Effector memory CD8-positive, alpha-beta T cell (primary cell): ENCODE data around the gene CCDC6.
"Not testable (repeated sequence)": the region's sequence is repeated elsewhere in the genome, so short reads cannot be mapped to it uniquely, and the experiment has no call there.

ENCODE experiments used
- ATAC-seq: fragments of 150-1000 bp; cut with Tn5 transposase; replicated peaks from 2 replicates; pipeline ENCODE4 v1.10.0; 2021; ENCODE audit warnings: mild to moderate bottlenecking, moderate library complexity
- DNase-seq, 3 experiments: peaks; one replicate each; pipeline ENCODE4 v3.0.0; 2021
- H3K27ac Mint-ChIP-seq, 2 donors: one replicate each; pipeline ENCODE4 v1.8.0; 2022; ENCODE audit warnings: mild to moderate bottlenecking in 2 of 2, mixed read lengths in 2 of 2, moderate library complexity in 2 of 2
- H3K27me3 Mint-ChIP-seq, 2 donors: one replicate each; pipeline ENCODE4 v1.8.0; 2022; ENCODE audit warnings: mixed read lengths in 2 of 2
- H3K36me3 Mint-ChIP-seq: one replicate; pipeline ENCODE4 v1.8.0; 2022; ENCODE audit warnings: mild to moderate bottlenecking, moderate library complexity, mixed read lengths; ENCODE audit not compliant: insufficient read depth
- H3K4me1 Mint-ChIP-seq, 2 donors: one replicate each; pipeline ENCODE4 v1.8.0; 2022; ENCODE audit warnings: low read depth in 2 of 2, mixed read lengths in 2 of 2
- H3K4me3 Mint-ChIP-seq, 2 donors: one replicate each; pipeline ENCODE4 v1.8.0; 2022; ENCODE audit warnings: mild to moderate bottlenecking in 2 of 2, mixed read lengths in 2 of 2, moderate library complexity in 2 of 2
- H3K9me3 Mint-ChIP-seq, 2 donors: one replicate each; pipeline ENCODE4 v1.8.0; 2022; ENCODE audit warnings: mixed read lengths in 2 of 2

Gene CCDC6

GRCh38 chr10:59885430-59886134 is 20.8 kb downstream of the CCDC6 start:
- H3K9me3 Mint-ChIP-seq, result no peaks in the 10 kb centered on the region
- no peak for DNase-seq
- peaks cover 60 to 71% of the 10 kb centered on the region in 2 donors for H3K4me1 Mint-ChIP-seq
- ATAC-seq, result peak; percentile 16
- peak overlapping the region; percentile 39 to 55 for H3K27ac Mint-ChIP-seq
- H3K36me3 Mint-ChIP-seq, result peaks cover 10% of the 10 kb centered on the region
- peak overlapping the region; percentile 48 to 51 for H3K4me3 Mint-ChIP-seq
- H3K27me3 Mint-ChIP-seq, result no peaks in the 10 kb centered on the region

GRCh38 chr10:59884893-59885292 is 21.5 kb downstream of the CCDC6 start:
- not testable (repeated sequence) for H3K27me3 Mint-ChIP-seq, H3K27ac Mint-ChIP-seq, ATAC-seq, DNase-seq, H3K9me3 Mint-ChIP-seq
- peaks cover 61 to 74% of the 10 kb centered on the region in 2 donors for H3K4me1 Mint-ChIP-seq
- H3K4me3 Mint-ChIP-seq, result peak overlapping the region in 1 of 2 donors; percentile 49
- H3K36me3 Mint-ChIP-seq, result peaks cover 10% of the 10 kb centered on the region

- Mint-ChIP-seq H3K36me3 (peaks cover 7% of the 10 kb centered on the region), H3K4me1 (peaks cover 46 to 71% of the 10 kb centered on the region in 2 donors), H3K27me3 (no peaks in the 10 kb centered on the region), H3K4me3 (peak overlapping the region in 1 of 2 donors; percentile 64), H3K9me3 (no peaks in the 10 kb centered on the region), H3K27ac (peak overlapping the region; percentile 62 to 78)
- DNase-seq (no peak), ATAC-seq (no peak)
Observed at GRCh38 chr10:59881640-59882039, 24.7 kb downstream of the CCDC6 start.

GRCh38 chr10:59880971-59881510 is 25.3 kb downstream of the CCDC6 start:
- Mint-ChIP-seq H3K36me3 (peaks cover 7% of the 10 kb centered on the region), H3K4me1 (peaks cover 41 to 65% of the 10 kb centered on the region in 2 donors), H3K9me3 (no peaks in the 10 kb centered on the region), H3K4me3 (peak overlapping the region; percentile 50 to 64), H3K27ac (peak overlapping the region; percentile 62 to 78), H3K27me3 (no peaks in the 10 kb centered on the region)
- DNase-seq (peak; percentile 48 to 57 (median 52)), ATAC-seq (peak; percentile 93)

GRCh38 chr10:59880019-59880717 is 26.2 kb downstream of the CCDC6 start:
- Mint-ChIP-seq H3K4me1 (peaks cover 34 to 63% of the 10 kb centered on the region in 2 donors), H3K4me3 (peak overlapping the region; percentile 50 to 64), H3K27me3 (no peaks in the 10 kb centered on the region), H3K9me3 (no peaks in the 10 kb centered on the region), H3K36me3 (peaks cover 7% of the 10 kb centered on the region), H3K27ac (peak overlapping the region; percentile 62 to 78)
- ATAC-seq (no peak), DNase-seq (no peak)

GRCh38 chr10:59879363-59879913 is 26.9 kb downstream of the CCDC6 start:
- ATAC-seq, result peak; percentile 56
- H3K36me3 Mint-ChIP-seq, result peaks cover 7% of the 10 kb centered on the region
- peak overlapping the region; percentile 1 to 68 for H3K27ac Mint-ChIP-seq
- no peak for DNase-seq
- H3K27me3 Mint-ChIP-seq, result no peaks in the 10 kb centered on the region
- H3K4me1 Mint-ChIP-seq, result peaks cover 31 to 63% of the 10 kb centered on the region in 2 donors
- no peaks in the 10 kb centered on the region for H3K9me3 Mint-ChIP-seq
- H3K4me3 Mint-ChIP-seq, result peak overlapping the region; percentile 0 to 64

GRCh38 chr10:59878915-59879314 is 27.4 kb downstream of the CCDC6 start:
- DNase-seq, result no peak
- Mint-ChIP-seq H3K4me1 (peaks cover 26 to 63% of the 10 kb centered on the region in 2 donors), H3K27ac (no peak overlapping the region), H3K27me3 (no peaks in the 10 kb centered on the region), H3K4me3 (peak overlapping the region in 1 of 2 donors; percentile 64), H3K9me3 (no peaks in the 10 kb centered on the region), H3K36me3 (peaks cover 7% of the 10 kb centered on the region)
- ATAC-seq, result no peak

- H3K9me3 Mint-ChIP-seq, result no peaks in the 10 kb centered on the region
- H3K27ac Mint-ChIP-seq, result no peak overlapping the region
- H3K36me3 Mint-ChIP-seq, result peaks cover 5% of the 10 kb centered on the region
- H3K27me3 Mint-ChIP-seq, result no peaks in the 10 kb centered on the region
- no peak for DNase-seq
- no peak overlapping the region for H3K4me3 Mint-ChIP-seq
- ATAC-seq, result no peak
- peaks cover 26 to 65% of the 10 kb centered on the region in 2 donors for H3K4me1 Mint-ChIP-seq
Observed at GRCh38 chr10:59878289-59878688, 28.1 kb downstream of the CCDC6 start.

- no peak for ATAC-seq
- Mint-ChIP-seq H3K36me3 (peaks cover 4% of the 10 kb centered on the region), H3K27me3 (no peaks in the 10 kb centered on the region)
Observed at GRCh38 chr10:59877191-59877671, 29.1 kb downstream of the CCDC6 start.

GRCh38 chr10:59876695-59877094 is 29.7 kb downstream of the CCDC6 start:
- DNase-seq (no peak), ATAC-seq (no peak)
- Mint-ChIP-seq H3K36me3 (peaks cover 4% of the 10 kb centered on the region), H3K27me3 (no peaks in the 10 kb centered on the region), H3K27ac (no peak overlapping the region), H3K9me3 (no peaks in the 10 kb centered on the region), H3K4me3 (no peak overlapping the region), H3K4me1 (peaks cover 32 to 79% of the 10 kb centered on the region in 2 donors)

More at GRCh38 chr10:59877191-59877671, 29.1 kb downstream of the CCDC6 start:
- H3K27ac Mint-ChIP-seq, result no peak overlapping the region
- H3K4me1 Mint-ChIP-seq, result peaks cover 32 to 74% of the 10 kb centered on the region in 2 donors
- DNase-seq, result no peak
- no peak overlapping the region for H3K4me3 Mint-ChIP-seq
- no peaks in the 10 kb centered on the region for H3K9me3 Mint-ChIP-seq

- H3K27me3 Mint-ChIP-seq, H3K27ac Mint-ChIP-seq, ATAC-seq, H3K36me3 Mint-ChIP-seq, H3K9me3 Mint-ChIP-seq, H3K4me3 Mint-ChIP-seq, DNase-seq: not testable (repeated sequence)
- peaks cover 29 to 76% of the 10 kb centered on the region in 2 donors for H3K4me1 Mint-ChIP-seq
Observed at GRCh38 chr10:59876208-59876607, 30.1 kb downstream of the CCDC6 start.

- Mint-ChIP-seq H3K36me3 (peaks cover 5% of the 10 kb centered on the region), H3K9me3 (no peaks in the 10 kb centered on the region), H3K27me3 (no peaks in the 10 kb centered on the region), H3K27ac (no peak overlapping the region), H3K4me3 (no peak overlapping the region), H3K4me1 (peaks cover 26 to 74% of the 10 kb centered on the region in 2 donors)
- DNase-seq (no peak), ATAC-seq (no peak)
Observed at GRCh38 chr10:59873896-59874295, 32.5 kb downstream of the CCDC6 start.

GRCh38 chr10:59872892-59873463 is 33.4 kb downstream of the CCDC6 start:
- DNase-seq (no peak), ATAC-seq (no peak)
- Mint-ChIP-seq H3K4me3 (peak overlapping the region in 1 of 2 donors; percentile 21), H3K4me1 (peaks cover 32 to 74% of the 10 kb centered on the region in 2 donors), H3K9me3 (no peaks in the 10 kb centered on the region), H3K27ac (no peak overlapping the region), H3K36me3 (peaks cover 5% of the 10 kb centered on the region), H3K27me3 (no peaks in the 10 kb centered on the region)
